ENCODE results near the gene KHK.

DNA sequence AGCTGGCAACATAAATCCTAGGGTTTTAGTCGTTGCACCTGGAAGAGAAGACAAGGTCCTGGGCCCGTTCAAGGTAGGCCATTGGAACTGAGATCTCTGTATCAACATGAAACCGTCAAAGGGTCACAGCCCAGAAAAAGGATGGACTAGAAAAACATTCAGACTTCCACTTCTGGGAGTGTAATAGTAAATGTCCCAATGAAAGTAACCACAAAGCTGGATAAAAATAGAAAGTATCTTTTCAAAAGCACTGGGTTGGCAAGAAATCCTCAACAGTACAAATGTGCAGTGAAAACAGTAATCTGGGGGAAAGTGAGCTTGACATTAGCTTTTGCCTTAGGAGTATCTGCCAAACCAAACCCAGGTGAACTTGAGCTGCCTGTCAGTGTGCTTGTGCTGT, 19.4 kb downstream of the KHK start:
- TF ChIP-seq EZH2 (IDR thresholded peaks at IDR 0.05; ENCODE audit: low read length) = no peak
- TF ChIP-seq, protein P1, sequence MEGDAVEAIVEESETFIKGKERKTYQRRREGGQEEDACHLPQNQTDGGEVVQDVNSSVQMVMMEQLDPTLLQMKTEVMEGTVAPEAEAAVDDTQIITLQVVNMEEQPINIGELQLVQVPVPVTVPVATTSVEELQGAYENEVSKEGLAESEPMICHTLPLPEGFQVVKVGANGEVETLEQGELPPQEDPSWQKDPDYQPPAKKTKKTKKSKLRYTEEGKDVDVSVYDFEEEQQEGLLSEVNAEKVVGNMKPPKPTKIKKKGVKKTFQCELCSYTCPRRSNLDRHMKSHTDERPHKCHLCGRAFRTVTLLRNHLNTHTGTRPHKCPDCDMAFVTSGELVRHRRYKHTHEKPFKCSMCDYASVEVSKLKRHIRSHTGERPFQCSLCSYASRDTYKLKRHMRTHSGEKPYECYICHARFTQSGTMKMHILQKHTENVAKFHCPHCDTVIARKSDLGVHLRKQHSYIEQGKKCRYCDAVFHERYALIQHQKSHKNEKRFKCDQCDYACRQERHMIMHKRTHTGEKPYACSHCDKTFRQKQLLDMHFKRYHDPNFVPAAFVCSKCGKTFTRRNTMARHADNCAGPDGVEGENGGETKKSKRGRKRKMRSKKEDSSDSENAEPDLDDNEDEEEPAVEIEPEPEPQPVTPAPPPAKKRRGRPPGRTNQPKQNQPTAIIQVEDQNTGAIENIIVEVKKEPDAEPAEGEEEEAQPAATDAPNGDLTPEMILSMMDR (optimal IDR thresholded peaks at IDR 0.05 in 1 of 3, IDR thresholded peaks at IDR 0.05 in 1 of 3, conservative IDR thresholded peaks at IDR 0.05 in 1 of 3; ENCODE audit: extremely low read depth in 1 of 3, insufficient read depth in 2 of 3, low read length in 3 of 3) = no peak

Data from keratinocyte (primary cell).